ENCODE results near the gene MCAM. TPM values are rescaled to one million over a fixed set of nuclear protein-coding genes. Genes with fewer than 3 reads are reported as not detected.

Gene MCAM, protein sequence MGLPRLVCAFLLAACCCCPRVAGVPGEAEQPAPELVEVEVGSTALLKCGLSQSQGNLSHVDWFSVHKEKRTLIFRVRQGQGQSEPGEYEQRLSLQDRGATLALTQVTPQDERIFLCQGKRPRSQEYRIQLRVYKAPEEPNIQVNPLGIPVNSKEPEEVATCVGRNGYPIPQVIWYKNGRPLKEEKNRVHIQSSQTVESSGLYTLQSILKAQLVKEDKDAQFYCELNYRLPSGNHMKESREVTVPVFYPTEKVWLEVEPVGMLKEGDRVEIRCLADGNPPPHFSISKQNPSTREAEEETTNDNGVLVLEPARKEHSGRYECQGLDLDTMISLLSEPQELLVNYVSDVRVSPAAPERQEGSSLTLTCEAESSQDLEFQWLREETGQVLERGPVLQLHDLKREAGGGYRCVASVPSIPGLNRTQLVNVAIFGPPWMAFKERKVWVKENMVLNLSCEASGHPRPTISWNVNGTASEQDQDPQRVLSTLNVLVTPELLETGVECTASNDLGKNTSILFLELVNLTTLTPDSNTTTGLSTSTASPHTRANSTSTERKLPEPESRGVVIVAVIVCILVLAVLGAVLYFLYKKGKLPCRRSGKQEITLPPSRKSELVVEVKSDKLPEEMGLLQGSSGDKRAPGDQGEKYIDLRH
- total RNA-seq, result 100 to 1,000 TPM; 103 to 198 (median 183) TPM

DNA sequence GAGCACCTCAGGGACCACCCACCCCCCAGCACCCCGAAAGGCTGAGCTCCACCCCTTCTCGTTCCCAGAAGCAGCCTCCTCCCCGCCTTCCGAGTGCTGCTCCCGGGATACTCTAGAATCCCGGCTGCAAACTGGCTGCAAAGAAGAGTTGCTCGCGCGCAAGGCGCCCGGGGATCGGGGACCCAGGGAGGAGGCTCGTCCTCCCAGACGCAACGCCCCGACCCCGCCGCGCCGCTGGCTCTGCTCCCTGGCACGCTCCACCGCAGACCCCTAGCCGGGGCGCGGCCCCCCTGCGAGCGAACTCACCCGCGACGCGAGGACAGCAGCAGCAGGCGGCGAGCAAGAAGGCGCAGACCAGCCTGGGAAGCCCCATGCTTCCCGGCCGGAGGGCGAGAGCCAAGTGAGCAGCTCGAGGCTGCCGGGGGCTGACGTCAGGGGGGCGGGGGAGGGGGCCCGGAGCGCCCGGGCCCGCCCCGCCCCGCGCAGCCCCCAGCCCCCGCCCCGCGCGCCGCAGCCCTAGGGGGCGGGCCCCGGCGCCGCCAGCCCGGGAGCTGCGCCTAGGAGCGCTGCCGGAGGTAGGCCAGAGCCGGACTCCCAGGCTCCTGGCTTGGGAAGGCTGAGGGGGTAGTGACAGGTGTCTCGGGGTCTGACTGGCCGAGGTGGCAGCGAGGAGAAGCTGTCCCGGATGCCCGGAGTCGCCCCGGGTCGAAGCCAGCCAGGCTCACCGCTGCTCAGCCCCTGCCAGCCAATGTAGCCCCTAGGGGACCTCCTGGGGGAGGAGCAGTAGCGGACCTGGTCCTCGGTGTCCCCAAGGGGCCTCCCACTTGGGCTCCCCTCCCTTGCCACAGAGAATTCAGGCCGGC lies at the start of gene MCAM:
MCAM (minus strand) TSS at position 402 of the 863 bp plus-strand sequence; CDS start at position 373, 29 bp downstream.
- 5 to 10% methylated on average over 2 to 8 of the region's 74 CpGs for WGBS, 2 donors
- intact Hi-C loops (cut with DNase I; ENCODE audit: low total_unique reads), result no loop called here
- no peak for DNase-seq (ENCODE audit: low spot score in 2 of 2)

DNA sequence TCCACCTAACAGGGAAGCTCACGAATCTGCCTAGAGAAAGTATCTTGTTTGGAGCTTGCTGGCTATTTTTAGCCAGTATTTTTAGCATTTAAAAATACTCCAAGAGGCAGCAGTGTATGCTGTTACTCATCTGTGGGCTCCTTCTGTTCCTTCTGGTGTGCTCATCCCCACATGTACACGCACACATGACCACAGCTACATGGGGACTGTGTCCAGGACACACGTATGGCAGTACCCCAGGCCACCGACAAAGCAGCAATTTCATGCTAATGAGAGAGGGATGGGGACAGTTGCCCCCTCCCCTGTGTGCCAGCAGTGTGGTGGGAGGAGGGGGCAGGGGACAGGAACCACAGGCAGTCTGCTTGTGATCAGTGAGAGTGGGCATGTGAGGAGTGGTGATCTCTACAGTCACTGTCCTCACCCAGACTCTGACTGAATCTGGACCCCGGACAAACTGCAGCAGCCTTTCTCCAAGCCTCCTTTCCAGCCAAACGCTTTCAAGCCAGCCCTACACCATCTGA lies 48.2 kb upstream of the MCAM start:
- WGBS, 2 donors, result 71 to 73% methylated on average over 6 of the region's 6 CpGs
- H3K4me3 ChIP-seq (ENCODE audit: low read depth, poor library complexity, severe bottlenecking), result no peak overlapping the region
- no peak for TF ChIP-seq POLR2A (IDR thresholded peaks at IDR 0.05)
- TF ChIP-seq, protein P1, sequence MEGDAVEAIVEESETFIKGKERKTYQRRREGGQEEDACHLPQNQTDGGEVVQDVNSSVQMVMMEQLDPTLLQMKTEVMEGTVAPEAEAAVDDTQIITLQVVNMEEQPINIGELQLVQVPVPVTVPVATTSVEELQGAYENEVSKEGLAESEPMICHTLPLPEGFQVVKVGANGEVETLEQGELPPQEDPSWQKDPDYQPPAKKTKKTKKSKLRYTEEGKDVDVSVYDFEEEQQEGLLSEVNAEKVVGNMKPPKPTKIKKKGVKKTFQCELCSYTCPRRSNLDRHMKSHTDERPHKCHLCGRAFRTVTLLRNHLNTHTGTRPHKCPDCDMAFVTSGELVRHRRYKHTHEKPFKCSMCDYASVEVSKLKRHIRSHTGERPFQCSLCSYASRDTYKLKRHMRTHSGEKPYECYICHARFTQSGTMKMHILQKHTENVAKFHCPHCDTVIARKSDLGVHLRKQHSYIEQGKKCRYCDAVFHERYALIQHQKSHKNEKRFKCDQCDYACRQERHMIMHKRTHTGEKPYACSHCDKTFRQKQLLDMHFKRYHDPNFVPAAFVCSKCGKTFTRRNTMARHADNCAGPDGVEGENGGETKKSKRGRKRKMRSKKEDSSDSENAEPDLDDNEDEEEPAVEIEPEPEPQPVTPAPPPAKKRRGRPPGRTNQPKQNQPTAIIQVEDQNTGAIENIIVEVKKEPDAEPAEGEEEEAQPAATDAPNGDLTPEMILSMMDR (IDR thresholded peaks at IDR 0.05), result no peak
- intact Hi-C loops (cut with DNase I; ENCODE audit: low total_unique reads), result no loop called here
- no peak for DNase-seq (ENCODE audit: low spot score in 2 of 2)

More for the DNA sequence above, at the start of gene MCAM:
- TF ChIP-seq, protein P1 (IDR thresholded peaks at IDR 0.05), result no peak
- no peak for TF ChIP-seq POLR2A (IDR thresholded peaks at IDR 0.05)
- H3K4me3 ChIP-seq (ENCODE audit: low read depth, poor library complexity, severe bottlenecking), result peak within 1 kb of the TSS; percentile 15

- peak overlapping the region; percentile 10 for H3K4me3 ChIP-seq (ENCODE audit: low read depth, poor library complexity, severe bottlenecking)
- intact Hi-C loops (cut with DNase I; ENCODE audit: low total_unique reads), result no loop called here
- no peak for DNase-seq (ENCODE audit: low spot score in 2 of 2)
- 9 to 20% methylated on average over 3 to 22 of the region's 88 CpGs for WGBS, 2 donors
- TF ChIP-seq POLR2A (IDR thresholded peaks at IDR 0.05), result no peak
- TF ChIP-seq, protein P1 (IDR thresholded peaks at IDR 0.05), result no peak
Observed at GRCh38 chr11:119363851-119364590, 47.1 kb upstream of the MCAM start.

- WGBS, 2 donors, result 56 to 60% methylated on average over 32 to 36 of the region's 44 CpGs
- no peak for TF ChIP-seq POLR2A (IDR thresholded peaks at IDR 0.05)
- TF ChIP-seq, protein P1 (IDR thresholded peaks at IDR 0.05), result no peak
- no peak overlapping the region for H3K4me3 ChIP-seq (ENCODE audit: low read depth, poor library complexity, severe bottlenecking)
- DNase-seq (ENCODE audit: low spot score in 2 of 2), result no peak
- intact Hi-C loops (cut with DNase I; ENCODE audit: low total_unique reads), result no loop called here
Observed at GRCh38 chr11:119363081-119363850, 46.3 kb upstream of the MCAM start.
